ENCODE measurements around the gene ZNF100. TPM values are rescaled to one million over a fixed set of nuclear protein-coding genes. Genes with fewer than 3 reads are reported as not detected.
"Not testable (repeated sequence)": the region's sequence is repeated elsewhere in the genome, so short reads cannot be mapped to it uniquely, and the experiment has no call there.

ZNF100 gene
- total RNA-seq, 2 donors from 2014 or later: 8.8 to 13.1 TPM

- DNase-seq: no peak
- H3K9me3 ChIP-seq (ENCODE audit: control insufficient read depth, low read length, poor library complexity, severe bottlenecking): peaks cover 2% of the 10 kb centered on the region
- Mint-ChIP-seq H3K27me3 (peaks cover 22% of the 10 kb centered on the region), H3K4me3 (no peak overlapping the region), H3K36me3 (ENCODE audit: low read depth) (no peaks in the 10 kb centered on the region), H3K4me1 (no peaks in the 10 kb centered on the region), H3K27ac (no peak overlapping the region)
- no peak for ATAC-seq
Measured at GRCh38 chr19:21693399-21693798, 74.0 kb downstream of the ZNF100 start.

- DNase-seq (no peak), ATAC-seq (no peak)
- H3K27ac Mint-ChIP-seq: no peak overlapping the region
- H3K4me1 Mint-ChIP-seq: no peaks in the 10 kb centered on the region
- H3K27me3 Mint-ChIP-seq: peaks cover 17% of the 10 kb centered on the region
- no peak overlapping the region for H3K4me3 Mint-ChIP-seq
- no peaks in the 10 kb centered on the region for H3K36me3 Mint-ChIP-seq (ENCODE audit: low read depth)
- no peaks in the 10 kb centered on the region for H3K9me3 ChIP-seq (ENCODE audit: control insufficient read depth, low read length, poor library complexity, severe bottlenecking)
Measured at GRCh38 chr19:21691661-21692060, 75.7 kb downstream of the ZNF100 start.

- Mint-ChIP-seq H3K27me3 (peaks cover 4% of the 10 kb centered on the region), H3K27ac (no peak overlapping the region), H3K36me3 (ENCODE audit: low read depth) (no peaks in the 10 kb centered on the region), H3K4me3 (no peak overlapping the region), H3K4me1 (no peaks in the 10 kb centered on the region)
- no peaks in the 10 kb centered on the region for H3K9me3 ChIP-seq (ENCODE audit: control insufficient read depth, low read length, poor library complexity, severe bottlenecking)
- ATAC-seq (no peak), DNase-seq (no peak)
Measured at GRCh38 chr19:21688464-21688863, 78.9 kb downstream of the ZNF100 start.

- peaks cover 10% of the 10 kb centered on the region for H3K27me3 Mint-ChIP-seq
- H3K27ac Mint-ChIP-seq: no peak overlapping the region
- no peaks in the 10 kb centered on the region for H3K36me3 Mint-ChIP-seq (ENCODE audit: low read depth)
- no peaks in the 10 kb centered on the region for H3K9me3 ChIP-seq (ENCODE audit: control insufficient read depth, low read length, poor library complexity, severe bottlenecking)
- H3K4me1 Mint-ChIP-seq: no peaks in the 10 kb centered on the region
- ATAC-seq (no peak), DNase-seq (no peak)
- H3K4me3 Mint-ChIP-seq: no peak overlapping the region
Measured at GRCh38 chr19:21680671-21681070, 86.7 kb downstream of the ZNF100 start.

GRCh38 chr19:21680026-21680425 lies 87.4 kb downstream of the ZNF100 start:
- H3K4me3 Mint-ChIP-seq: no peak overlapping the region
- H3K36me3 Mint-ChIP-seq (ENCODE audit: low read depth): no peaks in the 10 kb centered on the region
- H3K4me1 Mint-ChIP-seq: no peaks in the 10 kb centered on the region
- no peak overlapping the region for H3K27ac Mint-ChIP-seq
- ATAC-seq (no peak), DNase-seq (no peak)
- H3K9me3 ChIP-seq (ENCODE audit: control insufficient read depth, low read length, poor library complexity, severe bottlenecking): no peaks in the 10 kb centered on the region
- H3K27me3 Mint-ChIP-seq: peaks cover 10% of the 10 kb centered on the region

GRCh38 chr19:21677696-21678418 lies 89.5 kb downstream of the ZNF100 start:
- H3K27ac Mint-ChIP-seq: peak overlapping the region; percentile 85
- no peak for DNase-seq
- ATAC-seq: peak; percentile 32

GRCh38 chr19:21674454-21674853 lies 92.9 kb downstream of the ZNF100 start:
- DNase-seq: no peak
- no peaks in the 10 kb centered on the region for H3K4me1 Mint-ChIP-seq
- no peak for ATAC-seq
- H3K9me3 ChIP-seq (ENCODE audit: control insufficient read depth, low read length, poor library complexity, severe bottlenecking): no peaks in the 10 kb centered on the region
- no peak overlapping the region for H3K4me3 Mint-ChIP-seq
- H3K27me3 Mint-ChIP-seq: peaks cover 27% of the 10 kb centered on the region
- no peak overlapping the region for H3K27ac Mint-ChIP-seq
- no peaks in the 10 kb centered on the region for H3K36me3 Mint-ChIP-seq (ENCODE audit: low read depth)

More at GRCh38 chr19:21677696-21678418, 89.5 kb downstream of the ZNF100 start:
- Mint-ChIP-seq H3K27me3 (peaks cover 16% of the 10 kb centered on the region), H3K4me3 (peak overlapping the region; percentile 60), H3K36me3 (ENCODE audit: low read depth) (no peaks in the 10 kb centered on the region), H3K4me1 (no peaks in the 10 kb centered on the region)
- H3K9me3 ChIP-seq (ENCODE audit: control insufficient read depth, low read length, poor library complexity, severe bottlenecking): no peaks in the 10 kb centered on the region

GRCh38 chr19:21673479-21673878 lies 93.9 kb downstream of the ZNF100 start:
- H3K4me3 Mint-ChIP-seq; ATAC-seq; DNase-seq; H3K27ac Mint-ChIP-seq; H3K9me3 ChIP-seq (ENCODE audit: control insufficient read depth, low read length, poor library complexity, severe bottlenecking); H3K36me3 Mint-ChIP-seq (ENCODE audit: low read depth); H3K4me1 Mint-ChIP-seq: not testable (repeated sequence)
- peaks cover 27% of the 10 kb centered on the region for H3K27me3 Mint-ChIP-seq

Other genes with a start within 250 kb of the ZNF100 start
- gene ZNF43, start 68.6 kb upstream of the ZNF100 start, total RNA-seq: 10 to 100 TPM; 24.4 to 28.0 TPM
- gene ZNF208, start 243.4 kb upstream of the ZNF100 start, total RNA-seq: 10 to 100 TPM in 1 of 2 donors, 1 to 10 TPM in 1; 4.6 to 10.5 TPM